HTERT RPE-1 (cell line): ENCODE measurements around the gene ZBTB20.

Source experiments
- in situ Hi-C: fragments of 300-500 bp; cut with MboI; formaldehyde crosslinking; loops from 4 replicates; pipeline ENCODE4 v1.14.3; 2020; ENCODE audit warnings: low sequenced_read_pairs

Gene ZBTB20

DNA sequence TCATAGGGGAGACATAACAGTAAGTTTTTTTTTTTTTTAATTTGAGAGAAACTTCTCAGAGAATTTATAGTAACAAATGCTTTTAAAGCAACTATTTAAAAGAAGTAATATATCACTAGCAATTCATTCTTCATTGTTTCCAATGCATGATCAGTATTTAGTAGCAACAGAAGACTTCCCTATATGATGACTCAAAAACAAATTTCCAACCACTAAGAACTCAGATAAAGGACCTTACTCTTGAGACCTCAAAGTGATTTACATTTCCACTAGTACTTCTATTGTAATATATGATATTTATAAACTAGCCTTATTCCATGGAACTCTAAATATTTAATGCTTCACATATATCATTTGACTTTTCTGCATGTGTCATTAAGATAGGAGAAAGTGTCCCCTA lies 356.3 kb downstream of the ZBTB20 start:
- in situ Hi-C loops = no loop called here

DNA sequence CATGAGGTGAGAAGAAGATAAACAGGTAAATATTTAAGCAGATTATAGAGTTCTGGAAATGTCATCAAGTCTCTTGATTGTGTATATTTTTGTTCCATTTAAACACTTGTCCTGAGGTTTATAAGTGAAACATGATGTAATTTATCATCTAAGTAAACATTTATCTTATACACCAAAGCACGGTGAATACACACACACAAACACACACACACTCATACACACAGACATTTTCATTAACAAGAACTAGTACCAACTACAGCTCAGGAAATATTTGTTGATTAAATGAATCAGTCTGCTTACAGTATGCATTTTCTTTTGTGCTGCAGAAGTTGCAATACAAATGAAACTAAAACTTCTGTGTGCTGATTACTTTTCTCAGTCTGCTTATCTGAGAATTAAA lies 357.3 kb downstream of the ZBTB20 start:
- in situ Hi-C loops = no loop called here

DNA sequence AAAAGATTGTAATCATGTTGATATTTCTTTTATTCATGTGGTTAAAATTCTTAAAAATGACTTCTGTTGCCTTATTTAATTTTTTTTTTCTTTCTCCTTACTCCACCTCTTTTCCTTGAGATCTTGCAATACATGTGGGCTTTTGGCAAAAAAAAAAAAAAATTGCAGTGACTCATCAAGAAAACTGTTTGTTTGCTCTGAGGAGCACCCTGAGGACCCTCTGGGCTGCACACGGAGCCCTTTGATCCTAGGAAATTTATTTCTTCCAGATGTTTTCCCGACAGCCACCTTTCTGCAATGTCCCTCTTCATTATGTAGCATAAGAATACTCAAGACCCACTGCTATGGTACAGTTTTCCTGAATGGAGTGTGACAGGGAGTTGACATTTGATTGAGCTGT lies 371.7 kb downstream of the ZBTB20 start:
- in situ Hi-C loops = no loop called here

DNA sequence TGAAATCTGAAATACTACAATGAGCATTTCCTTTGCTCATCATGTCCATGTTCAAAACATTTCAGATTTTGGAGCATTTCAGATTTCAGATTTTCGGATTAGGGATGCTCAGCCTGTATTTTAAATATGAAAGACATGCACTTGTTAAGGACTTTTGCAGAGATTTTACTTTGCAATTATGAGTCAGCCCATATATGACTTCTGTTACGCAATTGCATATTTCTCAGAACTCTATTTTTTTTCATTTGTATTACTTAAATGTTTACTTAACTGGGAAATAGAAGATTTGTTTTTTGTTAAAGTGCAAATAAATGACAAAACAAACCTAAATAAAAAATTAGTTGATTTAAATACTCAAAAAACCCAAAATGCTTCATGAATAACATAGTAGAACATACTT lies 376.2 kb downstream of the ZBTB20 start:
- in situ Hi-C loops = no loop called here

DNA sequence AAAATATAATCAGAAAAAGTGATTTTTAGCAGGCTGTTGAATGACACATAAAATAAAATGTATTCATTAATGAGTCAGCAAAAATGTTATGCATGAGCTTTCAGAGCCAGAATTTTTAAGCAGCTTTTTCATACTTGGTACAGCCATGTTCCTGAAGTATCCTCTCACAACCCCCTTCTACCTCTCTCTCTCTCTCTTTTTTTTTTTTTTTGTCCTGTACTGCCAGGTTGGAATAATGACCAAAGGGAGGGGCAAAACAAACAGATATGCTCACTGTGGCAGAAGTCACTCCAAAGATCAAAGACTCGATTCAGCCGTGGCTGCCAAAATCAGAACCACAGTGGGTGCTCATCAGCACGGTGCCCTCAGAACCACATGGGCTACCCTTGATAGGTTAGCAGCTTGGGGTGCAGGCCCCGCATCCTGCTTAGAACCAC lies 383.0 kb downstream of the ZBTB20 start:
- in situ Hi-C loops = no loop called here

DNA sequence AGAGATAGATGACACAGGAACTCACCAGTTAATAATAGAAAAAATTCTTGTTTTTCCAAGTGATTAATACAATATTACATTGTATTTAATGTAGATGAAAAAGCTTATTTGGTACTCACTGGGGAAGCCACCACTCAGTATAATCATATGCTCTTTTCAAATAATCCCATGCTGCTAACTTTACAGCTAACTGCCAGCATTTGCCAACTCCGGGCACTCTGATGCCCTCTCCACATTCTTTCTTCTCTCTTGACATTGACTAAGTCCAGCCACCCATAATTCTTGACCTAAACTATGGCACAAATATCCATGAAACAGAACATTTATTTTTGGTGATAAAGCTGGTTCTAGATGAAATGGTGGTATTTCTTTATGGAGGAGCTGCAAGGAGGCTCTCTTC lies 384.9 kb downstream of the ZBTB20 start:
- in situ Hi-C loops = no loop called here

DNA sequence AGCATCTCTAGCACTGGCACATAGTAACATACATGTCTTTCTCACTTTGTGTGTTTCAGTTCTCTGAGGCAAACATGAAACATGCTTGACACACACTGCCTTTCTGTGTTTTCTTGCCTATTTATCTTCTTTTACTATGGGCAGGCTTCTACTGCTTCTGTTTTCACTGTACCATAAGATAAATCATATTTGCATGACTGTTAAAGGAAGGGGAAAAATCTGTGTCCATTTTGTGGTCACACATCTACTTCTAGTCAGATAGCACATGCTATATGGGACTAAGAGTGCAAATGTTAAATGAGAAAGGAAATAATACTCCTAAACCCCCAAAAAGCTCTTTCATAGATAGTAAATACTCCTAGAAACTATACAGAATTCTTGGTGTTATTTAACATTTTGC lies 386.4 kb downstream of the ZBTB20 start:
- in situ Hi-C loops = no loop called here

DNA sequence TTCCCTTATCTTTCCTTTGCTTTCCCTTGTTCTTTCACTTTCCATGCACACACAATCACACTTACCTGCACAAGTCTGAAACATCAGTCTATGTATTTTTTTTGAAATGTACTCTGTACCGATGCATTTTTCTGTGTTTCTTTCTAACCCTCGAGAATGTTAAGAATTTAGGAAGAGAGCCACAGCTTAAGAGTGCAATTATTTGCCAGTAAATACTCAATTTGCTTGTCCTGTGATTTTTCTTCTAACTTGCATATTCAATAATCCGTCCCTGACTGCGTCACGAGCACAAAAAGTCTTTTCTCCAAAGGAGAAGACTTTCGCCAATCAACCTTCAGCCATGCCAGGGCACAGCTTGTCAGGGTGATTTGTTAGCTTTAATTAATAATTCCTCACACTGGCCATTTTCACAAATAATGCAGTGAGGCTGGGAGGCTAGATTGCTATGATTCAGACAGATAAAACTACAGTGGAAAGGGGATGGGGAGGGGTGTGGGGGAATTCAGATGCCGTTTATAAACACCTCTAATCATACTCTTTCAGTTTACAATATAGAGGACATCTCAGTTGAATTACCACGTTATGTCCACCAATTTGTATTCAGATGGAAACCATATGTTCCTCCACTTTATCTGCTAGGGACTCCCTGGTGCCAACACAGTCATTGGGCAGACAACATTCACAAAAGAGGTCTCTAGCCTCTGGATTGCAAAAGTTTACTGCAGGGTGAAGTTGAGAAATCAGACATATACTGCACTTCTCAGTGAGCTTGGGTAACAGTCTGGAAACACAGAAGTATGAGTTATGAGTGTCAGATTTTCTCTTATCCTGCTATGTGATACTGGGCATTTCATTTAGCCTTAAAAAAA lies 388.0 kb downstream of the ZBTB20 start:
- in situ Hi-C loops = no loop called here

DNA sequence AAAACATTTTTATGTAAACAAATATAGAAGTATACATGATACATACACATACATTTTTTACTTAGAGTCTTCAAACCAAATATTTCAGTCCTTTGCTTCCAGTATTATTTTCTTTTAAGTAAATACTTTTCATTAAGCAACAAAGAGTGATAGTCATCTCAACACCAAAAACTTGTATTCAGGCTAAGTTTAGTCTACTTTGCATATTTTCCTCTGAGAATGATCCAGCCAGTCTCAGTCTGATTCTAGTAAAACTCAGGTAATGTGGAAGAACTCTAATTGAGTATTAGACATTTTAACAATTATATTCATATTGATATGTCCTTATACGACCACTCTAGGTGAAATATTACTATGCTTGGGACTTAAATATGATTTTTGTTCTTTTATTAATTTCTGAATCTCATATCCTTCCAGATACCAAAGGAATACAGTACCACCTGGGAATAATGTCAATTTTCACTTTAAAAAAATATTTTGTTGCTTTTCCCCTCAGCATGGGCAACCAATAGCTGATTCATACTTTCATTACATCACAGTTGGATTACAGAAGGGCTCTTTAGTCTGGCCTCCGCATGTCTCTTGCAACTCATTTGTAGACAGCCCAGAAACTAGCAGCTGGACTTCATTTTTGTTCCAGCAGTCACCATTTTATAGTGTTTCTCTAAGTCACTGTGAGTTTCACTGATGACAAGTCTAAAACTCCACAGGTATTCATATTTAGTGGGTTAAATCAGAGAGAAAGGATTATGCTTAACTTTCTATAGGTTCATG lies 390.4 kb downstream of the ZBTB20 start:
- in situ Hi-C loops = no loop called here

DNA sequence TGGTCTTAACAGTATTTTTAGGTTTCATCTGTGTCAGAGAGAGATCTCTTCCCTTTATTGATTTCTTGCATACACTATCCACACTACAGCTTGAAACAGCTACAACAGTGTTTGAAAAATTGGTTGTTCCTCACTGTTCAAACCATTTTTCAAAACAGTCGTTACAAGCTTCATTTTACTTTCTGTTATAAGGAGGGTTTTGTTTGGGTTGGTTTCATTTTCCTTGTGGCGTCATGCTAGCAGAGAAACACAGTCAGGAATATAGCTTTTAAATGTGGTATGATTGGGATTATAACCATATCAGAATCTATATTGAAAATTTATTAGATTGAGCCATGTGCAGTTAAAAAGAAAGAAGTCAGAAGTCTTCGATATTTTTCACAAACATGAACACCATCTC lies 400.6 kb downstream of the ZBTB20 start:
- in situ Hi-C loops = no loop called here

DNA sequence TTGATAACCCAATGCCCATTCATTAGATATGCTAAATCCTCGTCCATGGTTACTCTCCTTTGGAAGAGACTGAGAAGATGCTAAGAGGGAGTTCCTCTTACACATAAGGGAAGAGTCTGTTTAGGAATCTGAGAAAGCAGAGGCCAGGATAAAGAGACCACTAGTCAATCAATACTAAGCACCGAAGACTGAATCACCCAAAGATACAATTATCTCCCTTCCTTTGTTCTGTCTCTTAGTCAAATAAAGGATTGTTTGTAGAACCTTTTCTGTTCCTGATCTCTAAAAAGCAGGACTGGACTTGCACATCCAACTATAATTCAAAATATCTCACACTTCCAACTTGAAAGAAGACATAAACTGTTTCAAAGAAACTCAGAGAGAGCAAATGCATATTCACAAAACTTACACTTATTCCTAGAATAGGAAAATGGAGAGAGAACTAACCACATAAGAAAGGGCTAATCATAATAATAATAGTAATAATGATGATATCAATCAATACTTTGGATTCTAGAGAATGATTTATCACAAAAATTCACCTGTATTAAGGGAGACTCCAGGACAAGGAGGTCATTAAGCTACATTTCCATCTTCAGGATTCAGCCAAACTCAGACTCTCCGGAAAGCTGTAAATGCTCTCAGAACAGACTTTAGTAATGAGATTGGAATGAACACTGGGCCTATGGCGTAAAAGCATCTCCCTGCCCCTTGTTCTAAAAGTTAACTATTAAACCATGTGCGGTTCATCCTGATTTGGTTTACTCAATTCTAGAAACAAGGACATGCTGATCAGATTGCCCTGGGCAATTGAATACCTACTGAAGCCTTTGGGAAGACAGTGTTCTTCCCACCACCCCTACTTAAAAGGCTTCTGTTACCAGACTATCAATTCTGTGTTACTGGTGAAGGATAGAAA lies 401.5 kb downstream of the ZBTB20 start:
- in situ Hi-C loops = no loop called here

DNA sequence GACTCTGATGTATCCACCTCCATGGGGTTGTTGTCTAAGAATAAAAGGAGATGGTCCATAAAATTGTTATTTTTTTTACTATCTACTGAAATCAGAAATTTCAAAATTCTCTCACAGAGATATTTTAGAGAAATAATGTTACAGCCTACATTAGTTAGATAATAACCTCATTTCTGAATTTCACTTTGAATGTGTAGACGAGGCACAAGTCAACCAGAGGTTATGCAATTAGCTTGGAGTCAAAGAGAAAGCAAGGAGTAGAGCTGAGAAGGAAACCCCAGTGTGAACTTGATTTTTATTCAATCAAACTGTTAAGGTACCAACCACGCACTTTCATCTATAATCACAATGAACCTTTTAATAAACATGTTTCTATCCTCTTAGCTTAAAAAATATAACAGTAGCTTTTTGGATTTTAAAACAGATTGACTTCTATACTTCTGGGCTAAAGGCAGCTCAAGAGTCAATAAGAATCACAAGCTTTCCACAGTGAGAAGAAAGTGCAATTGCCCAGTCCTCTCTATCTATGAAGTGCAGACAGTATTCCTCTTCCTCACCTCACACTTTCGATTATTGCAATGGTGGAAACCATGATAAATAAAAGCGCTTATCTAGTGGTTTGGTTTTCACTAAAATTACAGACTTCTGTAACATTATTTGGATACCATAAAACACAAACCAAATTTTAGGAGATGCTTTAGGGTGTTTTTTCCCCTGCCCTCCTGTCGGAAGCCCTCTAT lies 403.2 kb downstream of the ZBTB20 start:
- in situ Hi-C loops = no loop called here

DNA sequence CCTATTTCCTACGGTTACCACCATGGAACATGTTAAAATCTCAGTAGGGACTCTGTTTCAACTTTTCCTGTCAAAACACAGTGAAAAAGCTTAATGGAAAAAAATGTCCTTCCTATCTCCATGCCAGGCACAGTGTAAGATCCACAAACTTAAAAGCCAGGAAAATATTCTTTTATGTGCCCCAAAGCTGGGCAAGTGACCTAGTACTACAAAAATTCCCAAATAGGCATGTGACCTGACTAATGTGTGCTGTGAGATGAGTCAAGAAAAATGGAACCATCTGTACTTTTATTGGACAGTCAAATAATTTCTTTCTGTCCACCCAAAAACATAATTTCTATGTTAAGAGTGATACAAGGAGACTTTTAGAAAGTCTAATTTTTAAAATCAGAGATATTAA lies 406.0 kb downstream of the ZBTB20 start:
- in situ Hi-C loops = no loop called here

DNA sequence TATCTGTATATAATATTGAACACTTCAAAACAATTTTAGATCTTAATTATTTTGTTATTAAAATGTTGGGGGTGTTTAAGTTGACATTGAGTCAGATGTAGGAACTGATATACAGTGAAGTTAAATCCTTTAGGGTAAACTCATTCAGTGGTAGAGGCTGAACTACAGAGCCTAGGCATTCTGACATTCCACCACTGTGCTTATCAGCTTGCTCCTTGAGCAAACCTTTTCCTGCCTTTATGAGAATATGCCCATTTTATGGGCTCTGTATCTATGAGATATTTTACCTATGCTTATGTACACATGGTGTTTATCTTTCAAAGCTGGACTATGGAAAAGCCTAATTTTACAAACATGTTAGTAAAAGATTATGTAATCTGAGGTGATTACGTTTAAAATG lies 407.5 kb downstream of the ZBTB20 start:
- in situ Hi-C loops = no loop called here

DNA sequence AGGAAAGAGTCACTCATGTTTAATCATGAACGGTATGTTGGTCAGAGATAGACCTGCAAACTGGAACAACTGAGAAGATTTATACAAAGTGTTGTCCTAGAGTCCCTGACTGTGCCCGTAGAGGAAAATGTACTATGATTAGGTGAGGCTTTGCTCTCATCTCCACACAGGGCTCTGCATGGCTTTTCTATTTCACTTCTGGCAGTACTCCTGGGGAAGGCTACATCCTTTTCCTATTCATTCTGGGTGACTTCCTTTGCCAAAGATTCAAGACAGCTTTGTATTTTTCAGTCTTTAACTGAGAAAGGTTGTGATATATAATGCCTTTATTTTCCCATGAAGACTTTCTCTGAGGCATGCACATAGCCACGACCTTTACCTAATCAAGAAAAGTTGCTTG lies 414.7 kb downstream of the ZBTB20 start:
- in situ Hi-C loops = no loop called here

DNA sequence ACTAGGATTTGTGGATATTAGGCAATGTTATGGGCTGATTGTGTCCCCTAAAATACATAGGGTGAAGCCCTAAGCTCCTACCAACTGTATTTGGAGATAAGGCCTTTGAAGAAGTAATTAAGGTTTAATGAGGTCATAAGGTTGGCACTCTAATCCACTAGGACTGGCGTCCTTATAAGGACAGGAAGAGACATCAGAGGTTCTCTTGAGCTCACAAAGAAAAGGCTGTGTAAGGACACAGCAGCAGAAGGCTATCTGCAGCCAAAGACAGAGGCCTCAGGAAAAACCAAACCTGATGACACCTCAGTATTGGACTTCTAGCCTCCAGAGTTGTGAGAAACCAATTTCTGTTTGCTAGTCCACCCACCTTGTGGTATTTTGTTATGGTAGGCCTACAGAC lies 416.7 kb downstream of the ZBTB20 start:
- in situ Hi-C loops = no loop called here

DNA sequence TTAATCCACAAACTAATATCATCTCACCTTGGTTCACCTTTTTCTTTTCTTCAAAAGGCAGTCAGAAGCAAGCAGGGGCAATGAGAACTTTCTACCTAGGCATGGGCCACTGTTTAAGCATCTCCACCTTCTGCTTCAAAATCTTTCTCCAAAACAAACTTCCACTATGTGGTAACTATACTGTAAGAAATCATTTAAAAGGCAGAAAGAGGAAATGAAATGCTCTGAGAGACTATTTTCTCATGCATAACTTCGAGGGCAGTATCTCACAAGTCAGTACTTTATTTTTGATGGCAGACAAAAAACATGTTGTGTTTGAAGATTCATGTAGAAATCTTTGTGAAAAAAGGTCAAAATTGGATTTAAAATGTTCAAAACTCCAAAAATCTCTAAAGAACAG lies 419.7 kb downstream of the ZBTB20 start:
- in situ Hi-C loops = no loop called here

DNA sequence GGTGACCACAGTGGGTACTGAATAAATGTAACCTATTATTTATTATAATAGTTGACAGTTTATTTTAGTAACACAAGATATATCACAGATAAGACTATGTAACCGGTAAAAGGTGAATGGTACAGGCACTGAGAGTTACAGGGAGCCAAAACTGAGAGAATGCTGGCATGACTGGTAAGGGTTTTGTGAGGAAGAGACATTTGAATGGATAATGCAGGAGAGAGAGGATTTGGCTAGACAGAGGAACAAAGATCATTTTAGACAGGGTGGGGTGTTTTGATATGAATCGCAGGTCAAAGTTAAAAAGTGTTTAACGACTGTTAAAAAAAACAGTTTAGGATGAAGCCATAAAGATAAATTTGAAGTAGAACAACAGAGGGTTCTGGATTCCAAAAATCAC lies 421.1 kb downstream of the ZBTB20 start:
- in situ Hi-C loops = no loop called here

DNA sequence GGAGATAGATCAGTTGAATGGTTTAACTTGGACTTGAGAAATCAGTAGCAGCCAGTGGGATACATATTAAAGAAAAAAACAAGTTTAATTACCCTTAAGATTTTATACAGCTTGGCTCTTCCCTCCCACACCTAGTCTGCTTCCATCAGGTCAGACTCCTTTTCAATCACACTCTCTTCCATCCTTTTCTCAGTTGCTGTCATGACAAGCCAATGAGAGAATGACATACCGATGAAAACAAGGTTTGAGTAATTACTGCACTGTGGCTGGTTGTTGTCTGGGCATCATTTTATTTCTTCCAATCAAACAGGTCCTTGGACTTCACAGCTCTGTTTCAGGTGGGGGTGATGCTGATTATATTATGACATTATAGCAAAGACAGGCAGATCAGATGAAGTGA lies 424.6 kb downstream of the ZBTB20 start:
- in situ Hi-C loops = no loop called here

DNA sequence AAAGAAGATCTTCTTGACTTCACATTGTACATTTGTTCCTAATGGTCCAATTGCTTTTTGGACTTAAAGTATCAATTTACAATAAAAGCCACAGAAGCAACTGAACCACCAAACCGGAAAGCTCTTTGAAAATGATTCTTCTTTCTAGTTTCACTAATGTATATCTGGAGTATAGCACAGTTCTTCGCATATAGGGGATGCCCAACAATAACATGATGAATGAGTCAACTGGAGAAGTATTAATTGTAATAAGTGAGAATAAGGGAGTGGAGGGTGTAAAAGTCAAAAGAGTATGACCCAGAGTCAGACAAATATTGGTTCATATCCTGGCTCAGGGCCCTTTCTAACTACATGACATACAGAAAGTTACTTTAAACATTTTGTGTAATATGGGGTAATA lies 425.2 kb downstream of the ZBTB20 start:
- in situ Hi-C loops = no loop called here

DNA sequence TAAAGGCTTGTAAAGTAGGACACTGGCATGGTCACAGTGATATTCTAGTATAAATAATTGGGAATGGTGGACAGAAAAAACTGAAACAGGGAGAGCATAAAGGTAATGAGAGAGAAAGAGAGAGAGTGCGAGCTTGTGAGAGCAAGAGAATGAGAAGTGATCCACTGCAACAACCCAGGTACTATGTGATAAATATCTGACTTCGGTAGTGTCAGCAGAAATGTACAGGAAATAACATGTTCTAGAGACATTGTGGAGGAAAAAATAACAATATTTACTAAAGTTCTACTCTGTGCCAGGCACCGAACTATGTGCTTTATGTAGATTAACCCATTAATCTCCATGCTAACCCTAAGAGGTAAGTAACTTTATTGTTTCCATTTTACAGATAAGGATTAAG lies 425.9 kb downstream of the ZBTB20 start:
- in situ Hi-C loops = no loop called here
